ENCODE data around the gene CD101. TPM values are rescaled to one million over a fixed set of nuclear protein-coding genes. Genes with fewer than 3 reads are reported as not detected.

Gene CD101
- total and polyA plus RNA-seq, 2 of the 8 experiments (the other 6 are each of a cell fraction or from before 2014, with no cell fraction given): 1.1 to 1.2 TPM

GRCh38 chr1:116972674-116973030 lies 28.9 kb upstream of the CD101 start:
- Histone ChIP-seq H3K36me3 (ENCODE audit: control insufficient read depth in 2 of 4, insufficient read depth in 4 of 4, low read length in 3 of 4) (peaks cover 0 to 27% (median 10%) of the 10 kb centered on the region in 4 experiments; a peak in 6 of 8 replicates), H2AK5ac (ENCODE audit: low read depth, low read length) (no peak overlapping the region), H3K18ac (ENCODE audit: extremely low read depth, low read length) (no peak overlapping the region), H2BK12ac (ENCODE audit: low read depth, low read length) (no peak overlapping the region), H3K9me3 (ENCODE audit: insufficient read depth in 2 of 2, low read depth in 1 of 2, low read length in 1 of 2) (peaks cover 18% of the 10 kb centered on the region in 2 experiments), H3K79me1 (ENCODE audit: low read depth, low read length) (peaks cover 2% of the 10 kb centered on the region), H4K20me1 (replicated peaks in 1 of 2; ENCODE audit: control insufficient read depth in 1 of 2, insufficient read depth in 2 of 2, low read length in 2 of 2) (no peaks in the 10 kb centered on the region), H4K8ac (ENCODE audit: extremely low read depth, insufficient read depth, low read length) (no peak overlapping the region), H3K4me3 (ENCODE audit: extremely low read depth in 1 of 4, insufficient read depth in 2 of 4, low read depth in 3 of 4, low read length in 4 of 4) (no peak overlapping the region), H3K27ac (ENCODE audit: low read depth, low read length) (no peak overlapping the region), H3K4ac (replicated peaks; ENCODE audit: insufficient read length, low read depth, low read length) (no peak overlapping the region), H3K4me2 (ENCODE audit: insufficient read depth in 1 of 2, low read depth in 2 of 2, low read length in 2 of 2) (no peak overlapping the region), H2BK120ac (replicated peaks; ENCODE audit: low read depth, low read length) (no peak overlapping the region), H2AFZ (ENCODE audit: low read length) (no peak overlapping the region), H3K79me2 (ENCODE audit: control insufficient read depth in 1 of 2, insufficient read depth in 2 of 2, low read length in 2 of 2) (no peaks in the 10 kb centered on the region), H3K23me2 (ENCODE audit: low read depth, low read length) (no peaks in the 10 kb centered on the region), H3K23ac (ENCODE audit: insufficient read length) (no peak overlapping the region), H4K91ac (replicated peaks; ENCODE audit: insufficient read length, low read length) (no peak overlapping the region), H4K5ac (ENCODE audit: insufficient read length, low read depth, low read length) (no peak overlapping the region), H2BK20ac (ENCODE audit: low read length) (no peak overlapping the region), H3K9ac (replicated peaks in 1 of 4; ENCODE audit: extremely low read depth in 1 of 4, low read depth in 3 of 4, low read length in 3 of 4) (no peak overlapping the region), H3K14ac (ENCODE audit: insufficient read length) (no peak overlapping the region), H2BK15ac (ENCODE audit: low read length) (no peak overlapping the region), H2BK5ac (ENCODE audit: low read depth, low read length) (no peak overlapping the region), H3K27me3 (replicated peaks in 1 of 4; ENCODE audit: control insufficient read depth in 3 of 4, extremely low read depth in 1 of 4, insufficient read depth in 3 of 4, low read length in 3 of 4) (no peaks in the 10 kb centered on the region), H3K4me1 (replicated peaks in 1 of 4; ENCODE audit: control insufficient read depth in 3 of 4, insufficient read depth in 4 of 4, low read length in 3 of 4) (no peaks in the 10 kb centered on the region), H3K56ac (replicated peaks; ENCODE audit: insufficient read length, low read depth, low read length) (no peak overlapping the region)
- TF ChIP-seq BCL11A (IDR thresholded peaks at IDR 0.05; ENCODE audit: low read depth in 2 of 2, low read length in 2 of 2): no peak
- TF ChIP-seq RBBP5 (IDR thresholded peaks at IDR 0.05; ENCODE audit: borderline replicate concordance, low read depth, low read length): no peak
- no peak for TF ChIP-seq POU5F1 (IDR thresholded peaks at IDR 0.05; ENCODE audit: low read depth, low read length)
- no peak for TF ChIP-seq NANOG (IDR thresholded peaks at IDR 0.05; ENCODE audit: insufficient read depth, low read depth, low read length, poor library complexity, severe bottlenecking)
- no peak for TF ChIP-seq EZH2 (IDR thresholded peaks at IDR 0.05; ENCODE audit: low read depth, low read length, severe bottlenecking)
- no peak for TF ChIP-seq CEBPB (IDR thresholded peaks at IDR 0.05; ENCODE audit: low read depth, low read length)
- no peak for TF ChIP-seq RNF2 (IDR thresholded peaks at IDR 0.05; ENCODE audit: borderline replicate concordance, low read depth, low read length, missing control alignments, poor library complexity, severe bottlenecking)
- TF ChIP-seq SIN3A (conservative IDR thresholded peaks at IDR 0.05 in 1 of 2, IDR thresholded peaks at IDR 0.05 in 1 of 2; ENCODE audit: low read depth in 1 of 2, low read length in 2 of 2): no peak
- no peak for TF ChIP-seq CBX5 (IDR thresholded peaks at IDR 0.05; ENCODE audit: low read depth, low read length)
- TF ChIP-seq NRF1 (IDR thresholded peaks at IDR 0.05; ENCODE audit: low read depth, low read length): no peak
- TF ChIP-seq POLR2AphosphoS5 (IDR thresholded peaks at IDR 0.05; ENCODE audit: low read depth, low read length): no peak
- ChIA-PET CTCF (ENCODE audit: partially characterized antibody) (no interaction called here), POLR2A (ENCODE audit: partially characterized antibody) (no interaction called here)
- WGBS, 2 experiments (ENCODE audit: extremely low coverage in 1 of 2, insufficient coverage in 1 of 2, insufficient read length in 1 of 2, insufficient replicate concordance in 2 of 2, low coverage in 1 of 2, low lambda C conversion rate in 2 of 2, missing lambda C conversion rate in 1 of 2): 94% methylated on average over 2 of the region's 2 CpGs; no CpG with 5 or more reads in 1 of the 2 experiments
- DNase-seq (ENCODE audit: low read depth in 1 of 2, low spot score in 2 of 2): no peak
- FAIRE-seq: no peak
